ENCODE measurements around the gene SMAD6.

The SMAD6 gene

GRCh38 chr15:66796343-66796742, 94.3 kb downstream of the SMAD6 start:
- DNase-seq (ENCODE audit: low read depth in 2 of 2), result no peak

- DNase-seq (ENCODE audit: low read depth in 2 of 2), result no peak
Observed at GRCh38 chr15:66797921-66798320, 95.9 kb downstream of the SMAD6 start.

GRCh38 chr15:66798426-66799061, 96.5 kb downstream of the SMAD6 start:
- DNase-seq (ENCODE audit: low read depth in 2 of 2), result no peak

GRCh38 chr15:66799242-66799641, 97.2 kb downstream of the SMAD6 start:
- DNase-seq (ENCODE audit: low read depth in 2 of 2), result no peak

GRCh38 chr15:66800584-66801235, 98.7 kb downstream of the SMAD6 start:
- no peak for DNase-seq (ENCODE audit: low read depth in 2 of 2)

GRCh38 chr15:66801266-66801665, 99.2 kb downstream of the SMAD6 start:
- no peak for DNase-seq (ENCODE audit: low read depth in 2 of 2)

GRCh38 chr15:66802025-66803001, 100.3 kb downstream of the SMAD6 start:
- no peak for DNase-seq (ENCODE audit: low read depth in 2 of 2)

- no peak for DNase-seq (ENCODE audit: low read depth in 2 of 2)
Observed at GRCh38 chr15:66803182-66803729, 101.2 kb downstream of the SMAD6 start.

- DNase-seq (ENCODE audit: low read depth in 2 of 2), result no peak
Observed at GRCh38 chr15:66803749-66804148, 101.7 kb downstream of the SMAD6 start.

- DNase-seq (ENCODE audit: low read depth in 2 of 2), result no peak
Observed at GRCh38 chr15:66805202-66805885, 103.3 kb downstream of the SMAD6 start.

- DNase-seq (ENCODE audit: low read depth in 2 of 2), result no peak
Observed at GRCh38 chr15:66808181-66808824, 106.3 kb downstream of the SMAD6 start.

GRCh38 chr15:66809664-66810063, 107.6 kb downstream of the SMAD6 start:
- DNase-seq (ENCODE audit: low read depth in 2 of 2), result no peak

GRCh38 chr15:66815318-66815717, 113.3 kb downstream of the SMAD6 start:
- DNase-seq (ENCODE audit: low read depth in 2 of 2), result no peak

GRCh38 chr15:66816201-66816600, 114.2 kb downstream of the SMAD6 start:
- DNase-seq (ENCODE audit: low read depth in 2 of 2), result no peak

- no peak for DNase-seq (ENCODE audit: low read depth in 2 of 2)
Observed at GRCh38 chr15:66819084-66819483, 117.0 kb downstream of the SMAD6 start.

GRCh38 chr15:66820481-66821176, 118.6 kb downstream of the SMAD6 start:
- DNase-seq (ENCODE audit: low read depth in 2 of 2), result no peak

- no peak for DNase-seq (ENCODE audit: low read depth in 2 of 2)
Observed at GRCh38 chr15:66821307-66821706, 119.3 kb downstream of the SMAD6 start.

- no peak for DNase-seq (ENCODE audit: low read depth in 2 of 2)
Observed at GRCh38 chr15:66822114-66822513, 120.1 kb downstream of the SMAD6 start.

- DNase-seq (ENCODE audit: low read depth in 2 of 2), result no peak
Observed at GRCh38 chr15:66822576-66822975, 120.5 kb downstream of the SMAD6 start.

GRCh38 chr15:66823601-66824000, 121.6 kb downstream of the SMAD6 start:
- no peak for DNase-seq (ENCODE audit: low read depth in 2 of 2)
